Stimulated activated CD4-positive, alpha-beta T cell treated with anti-CD3 and anti-CD28 coated beads, Interleukin-2, amount 100 ng/mL, for 4 hours (primary cell): ENCODE data around the gene WNK2.
"Not testable (repeated sequence)": the region's sequence is repeated elsewhere in the genome, so short reads cannot be mapped to it uniquely, and the experiment has no call there.

ENCODE experiments used
- DNase-seq: peaks from one replicate; pipeline ENCODE4 v3.0.0-alpha.2; 2020; ENCODE audit warnings: low read depth

WNK2 gene

DNA sequence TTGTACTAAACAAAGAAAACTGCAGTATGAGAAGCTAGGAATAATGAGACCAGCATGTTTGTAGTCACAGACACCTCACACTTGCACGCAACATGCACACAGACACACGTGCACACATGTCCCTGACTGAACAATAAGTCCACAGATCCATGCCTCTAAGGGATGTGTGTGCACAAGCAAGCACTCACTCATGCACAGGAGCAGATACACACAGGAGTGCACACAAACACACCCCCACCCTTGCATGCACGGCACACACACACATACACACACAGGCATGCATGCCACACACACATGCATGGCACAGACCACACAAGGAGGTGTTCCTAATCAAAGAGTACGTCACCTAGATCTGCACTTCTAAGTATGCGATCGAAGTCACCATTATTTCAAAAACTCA lies 156.2 kb downstream of the WNK2 start:
- no peak for DNase-seq

DNA sequence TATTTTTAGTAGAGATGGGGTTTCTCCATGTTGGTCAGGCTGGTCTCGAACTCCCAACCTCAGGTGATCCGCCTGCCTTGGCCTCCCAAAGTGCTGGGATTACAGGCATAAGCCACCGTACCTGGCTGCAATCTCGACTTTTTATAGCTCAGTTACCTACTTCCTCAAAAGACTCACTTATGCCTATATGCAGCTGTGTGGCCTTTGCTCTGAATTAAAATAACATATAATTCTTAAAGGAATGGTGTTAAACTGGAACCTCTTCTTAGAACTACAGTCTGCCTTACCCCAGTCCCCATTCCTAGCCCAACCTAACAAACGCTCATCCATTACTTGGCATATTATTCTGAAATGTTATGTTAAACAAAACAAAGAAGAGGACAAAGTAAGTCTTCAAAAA lies 157.9 kb downstream of the WNK2 start:
- DNase-seq: not testable (repeated sequence)

DNA sequence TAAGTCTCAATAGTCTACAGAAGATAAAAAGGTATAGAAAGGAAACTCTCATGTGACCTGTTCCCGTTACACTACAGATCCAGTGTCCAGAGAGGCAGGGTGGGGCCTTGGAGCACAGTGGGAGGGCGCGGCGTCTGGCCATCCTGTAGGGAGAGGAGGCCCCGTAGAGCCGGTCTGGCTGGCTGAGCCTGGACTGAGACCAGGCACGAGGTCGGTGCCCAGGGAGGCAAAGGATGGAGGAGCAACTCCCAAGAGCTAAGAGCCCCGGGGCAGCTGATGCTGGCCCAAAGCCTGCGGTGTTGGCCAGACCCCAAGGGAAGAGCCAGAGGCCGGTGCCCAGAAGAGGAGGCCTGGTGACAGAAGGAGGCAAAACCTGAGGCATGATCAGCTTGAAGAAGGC lies 158.5 kb downstream of the WNK2 start:
- not testable (repeated sequence) for DNase-seq

DNA sequence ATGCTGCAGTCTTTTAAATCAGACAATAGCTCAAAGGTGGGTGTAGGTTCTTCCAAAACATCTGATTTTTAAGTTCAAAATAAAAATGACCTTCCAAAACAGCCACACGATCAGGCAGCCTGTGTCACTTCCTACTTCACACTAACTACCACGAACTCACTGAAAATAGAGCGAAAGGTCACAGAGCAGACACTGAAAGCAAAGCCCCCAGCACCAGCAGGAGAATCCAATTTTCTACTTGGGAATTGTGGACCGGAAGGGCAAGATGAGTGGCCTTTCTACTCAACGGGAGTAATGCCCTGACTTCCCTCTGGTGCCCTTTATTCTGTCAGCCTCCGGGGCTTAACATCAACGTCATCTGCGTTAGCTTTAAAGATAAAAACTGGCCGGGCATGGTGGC lies 159.7 kb downstream of the WNK2 start:
- DNase-seq: no peak

DNA sequence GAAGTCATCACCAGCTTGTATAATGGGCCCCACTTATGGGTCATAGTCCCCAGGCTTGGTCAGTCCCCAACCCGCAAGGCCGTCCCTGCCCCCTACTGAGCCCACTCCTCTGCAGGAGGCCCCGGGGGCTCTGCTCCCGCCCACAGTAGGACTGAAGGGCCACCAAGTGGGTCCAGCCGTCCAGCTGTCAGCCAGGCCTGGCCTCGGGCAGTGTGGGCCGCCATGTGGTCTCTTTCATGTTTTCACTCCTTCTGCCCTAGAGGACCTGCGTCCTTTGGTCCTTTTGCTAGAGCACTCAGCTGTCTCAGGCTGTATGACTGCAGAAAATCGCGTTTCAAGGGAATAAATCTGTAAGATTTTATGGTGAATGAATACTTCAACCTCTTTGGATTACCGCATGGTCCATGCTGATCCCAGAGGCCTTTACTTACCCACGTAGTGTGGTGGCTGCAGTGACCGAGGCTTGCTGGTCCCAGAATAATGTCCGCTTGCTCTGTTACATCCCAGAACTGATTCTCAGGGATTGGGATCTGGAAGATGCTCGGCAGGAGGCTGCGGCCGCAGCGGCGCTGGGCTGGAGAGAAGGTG lies 161.8 kb downstream of the WNK2 start:
- DNase-seq: no peak

DNA sequence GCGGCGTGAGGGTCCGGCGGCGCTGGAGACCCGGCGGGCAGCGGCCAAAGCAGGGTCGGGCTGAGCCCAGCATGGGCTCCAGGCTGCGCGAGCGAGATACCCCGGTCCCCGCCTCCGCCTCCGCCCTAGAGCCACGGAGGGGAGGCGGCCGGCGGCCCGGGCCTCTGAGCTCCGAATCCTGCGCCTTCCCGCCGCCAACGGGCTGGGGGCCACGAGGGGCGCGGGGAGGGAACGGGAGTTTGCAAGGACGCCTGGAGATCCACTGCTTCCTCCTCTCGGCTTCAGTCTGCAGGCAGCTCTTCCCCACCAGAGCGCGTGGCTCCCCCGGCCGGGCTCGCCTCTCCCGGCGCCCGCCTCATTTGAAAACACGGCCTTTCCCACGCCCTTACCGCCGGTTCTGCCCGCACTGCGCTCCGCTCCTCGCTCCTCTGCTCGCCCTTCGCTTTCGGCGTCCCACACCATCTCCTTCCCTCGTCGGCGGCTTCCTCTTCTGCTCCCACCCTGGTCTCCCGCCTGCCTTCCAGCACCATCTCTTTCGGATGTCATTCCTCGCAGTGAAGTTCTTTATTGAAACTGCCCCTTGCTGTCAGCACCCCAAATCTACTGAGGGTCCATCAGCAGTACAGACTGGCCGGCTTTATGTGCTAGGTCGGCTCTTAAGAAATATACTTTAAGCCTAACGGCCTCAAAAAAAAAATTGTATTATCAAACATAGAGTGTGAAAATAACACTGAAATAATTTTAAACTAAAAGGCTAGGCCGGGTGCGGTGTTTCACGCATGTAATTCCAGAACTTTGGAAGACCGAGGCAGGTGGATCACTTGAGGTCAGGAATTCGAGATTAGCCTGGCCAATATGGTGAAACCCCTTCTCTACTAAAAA lies 162.5 kb downstream of the WNK2 start:
- no peak for DNase-seq

DNA sequence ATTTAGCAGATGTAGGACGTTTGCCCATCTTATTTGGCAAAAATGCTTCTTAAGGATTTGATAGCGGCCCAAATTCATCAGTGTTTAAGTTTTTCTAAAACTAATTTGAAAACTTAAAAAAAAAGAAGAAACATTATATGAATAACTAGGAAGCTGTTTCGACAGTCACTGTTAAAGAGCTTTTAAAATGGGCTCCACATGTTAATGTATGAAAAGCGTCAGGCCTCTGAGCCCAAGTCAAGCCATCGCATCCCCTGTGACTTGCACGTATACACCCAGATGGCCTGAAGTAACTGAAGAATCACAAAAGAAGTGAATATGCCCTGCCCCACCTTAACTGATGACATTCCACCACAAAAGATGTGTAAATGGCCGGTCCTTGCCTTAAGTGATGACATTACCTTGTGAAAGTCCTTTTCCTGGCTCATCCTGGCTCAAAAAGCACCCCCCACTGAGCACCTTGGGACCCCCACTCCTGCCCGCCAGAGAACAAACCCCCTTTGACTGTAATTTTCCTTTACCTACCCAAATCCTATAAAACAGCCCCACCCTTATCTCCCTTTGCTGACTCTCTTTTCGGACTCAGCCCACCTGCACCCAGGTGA lies 163.5 kb downstream of the WNK2 start:
- not testable (repeated sequence) for DNase-seq

DNA sequence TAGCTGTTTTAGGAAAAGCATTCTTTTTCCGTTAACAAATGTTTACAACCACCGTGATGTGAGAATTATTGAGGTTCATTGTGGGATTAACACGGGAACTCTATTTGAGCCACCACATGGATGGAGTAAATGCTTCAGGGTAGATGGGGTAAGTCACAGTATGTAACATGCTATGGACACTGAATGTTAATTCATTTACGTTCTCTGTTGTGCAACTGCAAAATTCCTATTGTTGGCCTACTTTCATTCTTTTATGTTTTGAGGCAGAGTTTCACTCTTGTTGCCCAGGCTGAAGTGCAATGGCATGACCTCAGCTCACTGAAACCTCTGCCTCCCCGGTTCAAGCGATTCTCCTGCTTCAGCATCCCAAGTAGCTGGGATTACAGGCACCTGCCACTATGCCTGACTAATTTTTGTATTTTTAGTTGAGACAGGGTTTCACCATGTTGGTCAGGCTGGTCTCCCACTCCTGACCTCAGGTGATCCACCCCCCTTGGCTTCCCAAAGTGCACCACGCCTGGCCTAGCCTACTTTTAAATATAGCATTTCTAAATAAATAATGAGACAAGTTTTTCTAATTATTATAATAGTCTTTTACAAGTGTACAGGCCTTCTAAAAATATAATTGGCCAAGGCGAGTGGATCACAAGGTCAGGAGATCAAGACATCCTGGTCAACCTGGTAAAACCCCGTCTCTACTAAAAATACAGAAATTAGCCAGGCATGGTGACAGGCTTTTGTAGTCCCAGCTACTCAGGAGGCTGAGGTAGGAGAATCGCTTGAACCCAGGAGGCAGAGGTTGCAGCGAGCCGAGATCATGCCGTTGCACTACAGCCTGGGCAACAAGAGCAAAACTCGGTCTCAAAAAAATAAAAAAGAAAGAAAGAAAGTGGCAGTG lies 169.7 kb downstream of the WNK2 start:
- not testable (repeated sequence) for DNase-seq

DNA sequence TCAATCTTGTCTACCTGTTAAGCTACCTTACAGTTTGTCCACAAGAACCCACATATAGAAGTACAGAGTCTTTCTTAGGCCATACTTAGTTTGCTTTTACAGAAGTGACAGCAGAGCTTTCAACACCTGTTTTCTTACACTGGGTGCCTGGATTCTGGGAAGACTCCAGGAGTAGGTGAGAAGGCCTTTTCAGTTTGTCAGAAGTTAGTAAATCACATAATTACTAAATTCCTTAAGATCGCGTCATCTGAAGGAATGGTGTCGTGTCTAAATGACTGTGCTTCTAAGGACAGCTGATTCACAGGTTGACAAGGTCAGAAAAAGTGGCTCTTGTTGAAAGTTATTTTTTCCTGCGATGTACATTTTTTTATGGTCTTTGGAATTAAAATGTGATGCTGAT lies 170.5 kb downstream of the WNK2 start:
- no peak for DNase-seq

DNA sequence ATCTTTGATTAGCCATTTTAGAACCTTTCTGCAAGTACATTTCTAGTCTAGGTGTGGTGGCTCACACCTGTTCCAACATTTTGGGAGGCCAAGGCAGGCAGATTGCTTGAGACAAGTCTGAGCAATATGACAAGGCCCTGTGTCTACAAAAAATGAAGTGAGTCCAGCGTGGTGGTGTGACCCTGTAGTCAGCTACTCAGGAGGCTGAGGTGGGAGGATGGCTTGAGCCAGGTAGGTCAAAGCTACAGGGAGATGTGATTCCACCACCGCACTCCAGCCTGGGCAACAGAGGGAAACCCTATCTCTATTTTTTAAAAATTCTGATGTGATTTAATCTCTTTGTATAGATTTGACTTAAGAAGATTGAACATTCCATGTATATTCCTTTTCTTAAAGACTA lies 171.9 kb downstream of the WNK2 start:
- no peak for DNase-seq

DNA sequence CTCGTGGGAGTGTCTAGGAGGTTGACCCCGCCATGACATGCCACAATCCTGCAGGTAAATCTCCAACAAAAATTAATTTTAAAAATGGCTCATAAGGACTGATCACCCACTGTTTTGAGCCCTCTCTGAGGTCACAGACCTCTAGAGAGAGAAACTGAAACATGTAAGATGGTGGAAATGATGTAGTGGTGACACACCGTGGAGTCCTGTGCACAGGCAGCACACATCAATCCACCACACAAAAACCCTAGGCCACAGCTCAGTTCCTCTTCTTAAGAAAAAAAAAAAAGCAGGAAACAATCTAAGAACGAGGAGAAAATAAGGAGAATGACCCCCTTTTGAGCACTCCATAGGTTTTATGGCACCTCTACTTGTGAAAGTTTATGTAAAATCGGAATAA lies 173.7 kb downstream of the WNK2 start:
- DNase-seq: no peak

DNA sequence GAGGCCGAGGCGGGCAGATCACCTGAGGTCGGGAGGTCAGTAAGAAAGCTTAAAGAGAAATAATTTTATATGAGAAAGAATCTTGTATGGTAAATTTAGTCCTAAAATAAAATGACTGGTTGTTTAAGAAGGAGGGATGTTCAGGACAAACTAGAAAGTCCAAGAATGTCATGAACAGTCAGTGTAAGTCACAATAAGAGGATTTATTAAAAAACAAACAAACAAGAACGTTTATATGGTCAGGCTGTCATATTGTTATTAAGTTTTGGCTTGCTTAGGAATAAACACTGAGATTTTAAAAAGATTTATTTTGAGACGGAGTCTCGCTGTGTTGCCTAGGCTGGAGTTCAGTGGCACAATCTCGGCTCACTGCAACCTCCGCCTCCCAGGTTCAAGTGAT lies 176.0 kb downstream of the WNK2 start:
- not testable (repeated sequence) for DNase-seq

DNA sequence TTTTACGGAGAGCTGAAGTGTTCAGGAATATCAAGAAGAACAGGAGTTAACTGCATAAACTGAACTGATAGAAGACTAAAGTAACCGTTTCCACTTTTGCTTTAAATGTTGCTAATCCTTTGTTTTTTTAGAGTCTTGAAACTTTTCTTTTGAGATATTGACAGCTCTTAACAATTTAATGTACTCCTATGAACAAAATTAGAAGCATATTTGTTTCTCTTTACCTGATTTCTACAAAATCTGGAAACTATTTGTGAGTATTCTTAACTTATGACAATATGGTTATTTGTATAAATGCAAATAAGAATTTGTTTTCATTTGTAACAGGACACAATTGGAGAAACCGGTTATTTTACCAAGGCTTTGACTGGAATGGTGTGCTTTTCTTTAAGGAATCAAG lies 178.1 kb downstream of the WNK2 start:
- no peak for DNase-seq

DNA sequence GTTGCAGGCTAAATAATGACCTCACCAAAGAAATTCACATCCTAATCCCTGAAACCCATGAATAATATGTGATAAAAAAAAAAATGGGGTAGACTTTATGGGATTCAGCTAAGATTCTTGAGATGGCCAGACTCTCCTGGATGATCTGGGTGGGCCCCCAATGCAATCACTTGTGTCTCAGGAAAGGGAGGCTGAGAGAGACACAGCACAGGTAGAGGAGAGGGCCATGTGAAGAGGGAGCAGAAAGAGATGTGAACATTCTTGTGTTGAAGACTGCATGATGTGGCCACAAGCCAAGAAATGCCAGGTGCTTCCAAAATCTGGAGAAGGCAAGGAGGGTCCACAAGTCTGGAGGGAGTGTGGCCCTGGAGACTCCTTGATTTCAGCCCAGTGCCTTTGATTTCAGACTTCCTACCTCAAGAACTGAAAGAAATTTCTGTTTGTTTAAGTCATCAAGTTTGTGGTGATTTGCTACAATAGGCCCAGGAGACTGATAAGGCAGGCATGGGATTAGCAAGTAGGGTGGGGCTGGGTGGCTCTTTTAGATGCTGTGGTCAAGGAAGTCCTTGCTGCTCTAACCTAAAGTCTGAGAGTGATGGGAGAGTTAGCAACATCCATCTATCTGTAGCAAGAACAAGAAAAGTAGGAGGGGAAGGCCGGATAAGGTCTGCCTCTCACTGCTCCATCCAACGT lies 180.9 kb downstream of the WNK2 start:
- no peak for DNase-seq

DNA sequence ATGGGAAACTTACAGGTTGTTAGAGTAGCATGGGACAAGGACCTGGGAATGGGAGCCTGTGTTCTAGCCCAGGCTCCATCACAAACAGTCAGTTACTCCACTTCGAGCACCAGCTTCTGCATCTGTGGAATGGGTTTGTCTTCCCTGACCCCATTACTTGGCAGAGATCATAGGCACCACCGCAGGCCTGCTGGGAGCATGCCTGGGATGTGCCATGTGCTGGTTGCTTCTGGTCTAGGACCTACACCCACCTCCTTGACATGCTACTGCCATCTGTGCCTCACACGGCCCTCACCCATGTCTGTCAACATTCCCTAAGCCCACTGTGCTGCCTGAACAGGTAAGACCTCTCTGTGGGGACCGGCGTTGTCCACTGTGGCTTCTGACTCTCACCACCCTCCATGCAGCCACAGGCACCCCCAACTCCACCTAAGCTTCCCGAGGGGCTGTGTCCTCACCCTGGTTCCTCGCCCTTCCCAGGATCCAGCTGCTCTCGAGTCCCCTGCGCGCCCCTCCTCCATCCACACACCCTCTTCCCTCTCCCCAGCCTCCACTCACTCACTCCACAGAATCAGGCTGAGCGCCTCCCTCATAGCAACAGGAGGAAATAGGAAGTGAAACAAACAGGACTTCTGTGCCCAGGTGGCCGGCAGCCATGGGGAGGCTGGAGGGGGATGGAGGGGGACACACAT lies 181.6 kb downstream of the WNK2 start:
- no peak for DNase-seq

DNA sequence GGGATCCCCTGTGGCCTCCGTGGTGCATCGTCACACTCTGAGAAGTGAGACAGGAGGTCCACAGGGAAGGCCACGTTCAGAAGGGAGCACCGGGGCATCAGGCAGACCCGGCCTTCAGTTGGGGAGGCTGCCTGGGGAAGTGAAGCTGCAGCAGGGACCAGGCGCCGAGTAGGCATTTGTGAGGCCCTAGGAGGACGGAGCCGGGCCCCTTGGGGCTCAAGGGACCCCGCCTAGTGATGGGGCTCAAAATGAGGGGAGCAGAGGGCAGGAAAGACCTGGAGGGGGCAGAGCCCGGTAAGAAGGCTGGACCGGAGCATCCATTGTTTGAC lies 182.1 kb downstream of the WNK2 start:
- DNase-seq: no peak

DNA sequence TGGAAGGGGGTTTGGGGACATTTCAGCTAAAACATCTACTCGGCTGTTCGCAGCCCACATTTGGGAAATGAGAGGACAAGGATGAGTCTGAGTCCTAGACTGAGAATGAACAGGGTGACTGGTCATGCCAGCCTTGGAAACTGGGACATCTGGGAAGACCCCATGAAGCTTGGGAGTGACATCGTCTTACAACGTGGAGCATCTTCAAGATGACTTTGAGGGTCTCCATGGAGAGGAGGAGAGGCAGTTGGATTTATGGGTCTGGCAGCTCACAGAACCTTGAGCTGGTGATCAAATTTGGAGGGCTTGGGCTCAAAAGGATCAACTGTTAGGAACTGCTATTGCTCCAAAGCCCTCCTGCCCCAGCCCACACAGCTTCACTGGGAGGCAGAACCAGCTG lies 182.5 kb downstream of the WNK2 start:
- DNase-seq: not testable (repeated sequence)

DNA sequence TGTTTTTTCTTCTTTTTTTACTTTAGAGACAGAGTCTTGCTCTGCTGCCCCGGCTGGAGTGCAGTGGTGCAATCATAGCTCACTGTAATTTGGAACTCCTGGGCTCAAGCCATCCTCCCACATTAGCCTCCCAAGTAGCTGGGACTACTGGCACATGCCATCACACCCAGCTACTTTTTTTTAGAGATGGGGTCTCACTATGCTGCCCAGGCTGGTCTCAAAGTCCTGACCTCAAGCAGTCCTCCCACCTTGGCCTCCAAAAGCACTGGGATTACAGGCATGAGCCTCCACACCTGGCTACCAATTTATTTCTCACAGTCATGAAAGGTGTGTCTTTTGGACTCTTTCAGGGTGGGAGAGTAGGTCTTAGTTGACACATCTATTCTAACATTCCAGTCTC lies 184.5 kb downstream of the WNK2 start:
- DNase-seq: no peak

DNA sequence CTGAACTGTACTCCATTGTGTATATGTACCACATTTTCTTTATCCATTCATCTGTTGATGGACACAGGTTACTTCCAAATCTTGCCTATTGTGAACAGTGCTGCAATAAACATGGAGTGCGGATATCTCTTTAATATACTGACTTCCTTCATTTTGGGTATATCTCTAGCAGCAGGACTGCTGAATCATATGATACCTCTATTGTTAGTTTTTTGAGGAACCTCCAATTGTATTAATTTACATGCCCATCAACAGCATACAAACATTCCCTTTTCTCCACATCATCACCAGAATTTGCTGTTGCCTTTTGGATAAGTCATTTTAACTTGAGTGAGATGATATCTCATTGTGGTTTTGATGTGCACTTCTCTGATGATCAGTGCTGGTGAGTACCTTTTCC lies 185.7 kb downstream of the WNK2 start:
- no peak for DNase-seq
